Measurements from ENCODE around the gene CTSH.
A peak's percentile ranks its signal among the peaks of the same experiment; 100 is the strongest.

Gene CTSH

GRCh38 chr15:78944669-78945407 lies at the start of gene CTSH:
CTSH (minus strand) TSS chr15:78945046; CDS start chr15:78944981, 65 bp downstream.
- DNase-seq (ENCODE audit: low read depth in 3 of 3, low spot score in 1 of 3), result peak; percentile 22 to 72 (median 38)

- DNase-seq (ENCODE audit: low read depth in 3 of 3, low spot score in 1 of 3), result no peak
These were observed 49.2 kb upstream of the CTSH start for GRCh38 chr15:78993931-78994530.

GRCh38 chr15:78993257-78993930 lies 48.5 kb upstream of the CTSH start:
- no peak for DNase-seq (ENCODE audit: low read depth in 3 of 3, low spot score in 1 of 3)

GRCh38 chr15:78992416-78993256 lies 47.8 kb upstream of the CTSH start:
- DNase-seq (ENCODE audit: low read depth in 3 of 3, low spot score in 1 of 3), result no peak

- no peak for DNase-seq (ENCODE audit: low read depth in 3 of 3, low spot score in 1 of 3)
These were observed 47.0 kb upstream of the CTSH start for GRCh38 chr15:78991879-78992278.

GRCh38 chr15:78991476-78991875 lies 46.6 kb upstream of the CTSH start:
- DNase-seq (ENCODE audit: low read depth in 3 of 3, low spot score in 1 of 3), result no peak

GRCh38 chr15:78990278-78990677 lies 45.4 kb upstream of the CTSH start:
- DNase-seq (ENCODE audit: low read depth in 3 of 3, low spot score in 1 of 3), result no peak

GRCh38 chr15:78989701-78990240 lies 44.9 kb upstream of the CTSH start:
- DNase-seq (ENCODE audit: low read depth in 3 of 3, low spot score in 1 of 3), result no peak

- DNase-seq (ENCODE audit: low read depth in 3 of 3, low spot score in 1 of 3), result no peak
These were observed 43.6 kb upstream of the CTSH start for GRCh38 chr15:78988361-78988911.

GRCh38 chr15:78987556-78988360 lies 42.9 kb upstream of the CTSH start:
- DNase-seq (ENCODE audit: low read depth in 3 of 3, low spot score in 1 of 3), result no peak

GRCh38 chr15:78985859-78986475 lies 41.1 kb upstream of the CTSH start:
- DNase-seq (ENCODE audit: low read depth in 3 of 3, low spot score in 1 of 3), result no peak

- no peak for DNase-seq (ENCODE audit: low read depth in 3 of 3, low spot score in 1 of 3)
These were observed 39.2 kb upstream of the CTSH start for GRCh38 chr15:78984041-78984440.

- DNase-seq (ENCODE audit: low read depth in 3 of 3, low spot score in 1 of 3), result no peak
These were observed 38.5 kb upstream of the CTSH start for GRCh38 chr15:78983146-78983918.

GRCh38 chr15:78982736-78983135 lies 37.9 kb upstream of the CTSH start:
- no peak for DNase-seq (ENCODE audit: low read depth in 3 of 3, low spot score in 1 of 3)

- DNase-seq (ENCODE audit: low read depth in 3 of 3, low spot score in 1 of 3), result no peak
These were observed 36.9 kb upstream of the CTSH start for GRCh38 chr15:78981532-78982313.

- no peak for DNase-seq (ENCODE audit: low read depth in 3 of 3, low spot score in 1 of 3)
These were observed 34.8 kb upstream of the CTSH start for GRCh38 chr15:78979456-78980320.

- no peak for DNase-seq (ENCODE audit: low read depth in 3 of 3, low spot score in 1 of 3)
These were observed 33.8 kb upstream of the CTSH start for GRCh38 chr15:78978601-78979179.
